SK-N-MC (cell line): ENCODE measurements around the gene ZNF45.

Source experiments
- EZH2 ChIP-seq: fragments of 200-600 bp; sonication (generic); IDR thresholded peaks from one replicate; pipeline ENCODE4 v1.6.1; 2017; ENCODE audit warnings: antibody characterized with exemption
- FOXP2 ChIP-seq: optimal IDR thresholded peaks from 2 replicates; pipeline ENCODE3; 2011; ENCODE audit warnings: mild to moderate bottlenecking, moderate library complexity; ENCODE audit not compliant: insufficient read depth; ENCODE audit errors: extremely low read length, control extremely low read depth
- POLR2AphosphoS5 ChIP-seq: IDR thresholded peaks from 2 replicates; pipeline ENCODE4 v1.6.1; 2012; ENCODE audit warnings: mild to moderate bottlenecking, low read depth, low read length, borderline replicate concordance

DNA sequence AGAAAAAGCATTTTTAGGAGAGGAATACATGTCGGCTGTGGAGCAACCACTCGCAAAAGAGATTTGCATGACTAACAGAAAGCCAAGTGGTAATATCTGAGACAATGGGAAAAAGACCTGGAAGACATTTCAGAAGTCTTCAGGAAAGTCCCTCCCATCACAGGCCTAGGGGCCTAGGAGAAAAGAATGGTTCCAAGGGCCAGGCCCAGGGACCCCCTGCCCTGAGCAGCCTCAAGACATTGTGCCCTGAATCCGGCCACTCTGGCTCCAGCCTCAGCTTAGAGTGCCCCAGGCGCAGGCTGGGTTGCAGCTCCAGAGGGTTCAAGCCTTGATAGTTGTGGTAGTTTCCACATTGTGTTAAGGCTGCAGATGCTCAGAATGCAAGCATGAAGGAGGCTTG is 25.3 kb upstream of the ZNF45 start:
- TF ChIP-seq EZH2 (no peak), POLR2AphosphoS5 (no peak), FOXP2 (no peak)
